ENCODE measurements around the gene FBXL7. TPM values are rescaled to one million over a fixed set of nuclear protein-coding genes. Genes with fewer than 3 reads are reported as not detected.
A peak's percentile ranks its signal among the peaks of the same experiment; 100 is the strongest.

FBXL7 gene
- total RNA-seq = 1 to 10 TPM; 2.0 to 6.8 (median 3.9) TPM

GRCh38 chr5:15499528-15500324, at the start of gene FBXL7:
TSS of gene FBXL7 (plus strand) at chr5:15500180.
- TF ChIP-seq CTCF (IDR thresholded peaks at IDR 0.05) (no peak), POLR2A (IDR thresholded peaks at IDR 0.05) (no peak)
- intact Hi-C loops (cut with DNase I; ENCODE audit: low total_unique reads) = no loop called here
- DNase-seq (ENCODE audit: low spot score in 2 of 2) = peak; percentile 33 to 95
- H3K4me3 ChIP-seq (ENCODE audit: low read depth, poor library complexity, severe bottlenecking) = peak within 1 kb of the TSS; percentile 49
- 1 to 3% methylated on average over 25 to 33 of the region's 60 CpGs for WGBS, 2 donors

- intact Hi-C loops (cut with DNase I; ENCODE audit: low total_unique reads) = no loop called here
- TF ChIP-seq CTCF (IDR thresholded peaks at IDR 0.05) (no peak), POLR2A (IDR thresholded peaks at IDR 0.05) (no peak)
- no peak for DNase-seq (ENCODE audit: low spot score in 2 of 2)
- 95 to 96% methylated on average over 11 of the region's 11 CpGs for WGBS, 2 donors
- H3K4me3 ChIP-seq (ENCODE audit: low read depth, poor library complexity, severe bottlenecking) = no peak overlapping the region
Observed at GRCh38 chr5:15450473-15450872, 49.5 kb upstream of the FBXL7 start.

GRCh38 chr5:15450949-15451348, 49.0 kb upstream of the FBXL7 start:
- no peak for TF ChIP-seq CTCF (IDR thresholded peaks at IDR 0.05)
- no peak for TF ChIP-seq POLR2A (IDR thresholded peaks at IDR 0.05)
- no peak for DNase-seq (ENCODE audit: low spot score in 2 of 2)
- no peak overlapping the region for H3K4me3 ChIP-seq (ENCODE audit: low read depth, poor library complexity, severe bottlenecking)
- intact Hi-C loops (cut with DNase I; ENCODE audit: low total_unique reads) = no loop called here
- WGBS, 2 donors = 100% methylated on average over 4 of the region's 4 CpGs

GRCh38 chr5:15452030-15452429, 48.0 kb upstream of the FBXL7 start:
- H3K4me3 ChIP-seq (ENCODE audit: low read depth, poor library complexity, severe bottlenecking) = no peak overlapping the region
- no peak for TF ChIP-seq CTCF (IDR thresholded peaks at IDR 0.05)
- no peak for TF ChIP-seq POLR2A (IDR thresholded peaks at IDR 0.05)
- whole genome bisulfite sequencing, 2 donors = 65 to 73% methylated on average over 1 of the region's 1 CpG
- DNase-seq (ENCODE audit: low spot score in 2 of 2) = no peak
- intact Hi-C loops (cut with DNase I; ENCODE audit: low total_unique reads) = no loop called here

GRCh38 chr5:15452781-15453180, 47.2 kb upstream of the FBXL7 start:
- TF ChIP-seq CTCF (IDR thresholded peaks at IDR 0.05) (no peak), POLR2A (IDR thresholded peaks at IDR 0.05) (no peak)
- no peak for DNase-seq (ENCODE audit: low spot score in 2 of 2)
- 33 to 36% methylated on average over 1 of the region's 1 CpG for WGBS, 2 donors
- intact Hi-C loops (cut with DNase I; ENCODE audit: low total_unique reads) = no loop called here
- no peak overlapping the region for H3K4me3 ChIP-seq (ENCODE audit: low read depth, poor library complexity, severe bottlenecking)

GRCh38 chr5:15459200-15459599, 40.8 kb upstream of the FBXL7 start:
- intact Hi-C loops (cut with DNase I; ENCODE audit: low total_unique reads) = no loop called here
- TF ChIP-seq POLR2A (IDR thresholded peaks at IDR 0.05) = no peak
- TF ChIP-seq CTCF (IDR thresholded peaks at IDR 0.05) = no peak
- DNase-seq (ENCODE audit: low spot score in 2 of 2) = no peak
- 88 to 92% methylated on average over 1 of the region's 1 CpG for WGBS, 2 donors
- H3K4me3 ChIP-seq (ENCODE audit: low read depth, poor library complexity, severe bottlenecking) = no peak overlapping the region

Measured in lower leg skin (tissue), 4 donors.